ENCODE data around the gene MST1R.
A peak's percentile ranks its signal among the peaks of the same experiment; 100 is the strongest.

Gene MST1R

GRCh38 chr3:49876567-49876966, 27.1 kb downstream of the MST1R start:
- no peak for DNase-seq (ENCODE audit: low read depth)

- DNase-seq (ENCODE audit: low read depth), result no peak
These were observed 30.1 kb downstream of the MST1R start for GRCh38 chr3:49873623-49874022.

- DNase-seq (ENCODE audit: low read depth), result no peak
These were observed 30.8 kb downstream of the MST1R start for GRCh38 chr3:49872801-49873281.

GRCh38 chr3:49871531-49872153, 32.0 kb downstream of the MST1R start:
- DNase-seq (ENCODE audit: low read depth), result no peak

- peak; percentile 15 for DNase-seq (ENCODE audit: low read depth)
These were observed 34.0 kb downstream of the MST1R start, which contains the start of gene CAMKV for GRCh38 chr3:49869525-49870126. TSS of gene CAMKV (minus strand) at chr3:49869906. CDS start at chr3:49862388, 7,518 bp downstream.

- no peak for DNase-seq (ENCODE audit: low read depth)
These were observed 34.7 kb downstream of the MST1R start for GRCh38 chr3:49868862-49869466.

GRCh38 chr3:49867871-49868321, 35.8 kb downstream of the MST1R start:
- DNase-seq (ENCODE audit: low read depth), result no peak

GRCh38 chr3:49867400-49867799, 36.3 kb downstream of the MST1R start:
- DNase-seq (ENCODE audit: low read depth), result no peak

GRCh38 chr3:49865198-49865784, 38.4 kb downstream of the MST1R start:
- no peak for DNase-seq (ENCODE audit: low read depth)

- DNase-seq (ENCODE audit: low read depth), result no peak
These were observed 39.2 kb downstream of the MST1R start for GRCh38 chr3:49864505-49864904.

- no peak for DNase-seq (ENCODE audit: low read depth)
These were observed 43.9 kb downstream of the MST1R start for GRCh38 chr3:49859576-49860305.

GRCh38 chr3:49856181-49857005, 47.3 kb downstream of the MST1R start, which contains the start of gene TRAIP:
TSS of gene TRAIP (minus strand) at chr3:49856564. CDS start at chr3:49856453, 111 bp downstream.
- peak; percentile 90 for DNase-seq (ENCODE audit: low read depth)

- no peak for DNase-seq (ENCODE audit: low read depth)
These were observed 48.0 kb downstream of the MST1R start for GRCh38 chr3:49855662-49856061.

- no peak for DNase-seq (ENCODE audit: low read depth)
These were observed 58.0 kb downstream of the MST1R start for GRCh38 chr3:49845694-49846093.

- DNase-seq (ENCODE audit: low read depth), result no peak
These were observed 59.0 kb downstream of the MST1R start for GRCh38 chr3:49844464-49845183.

GRCh38 chr3:49842843-49843517, 60.7 kb downstream of the MST1R start:
- DNase-seq (ENCODE audit: low read depth), result no peak

- no peak for DNase-seq (ENCODE audit: low read depth)
These were observed 61.9 kb downstream of the MST1R start for GRCh38 chr3:49841806-49842205.

GRCh38 chr3:49841126-49841696, 62.5 kb downstream of the MST1R start:
- no peak for DNase-seq (ENCODE audit: low read depth)

- no peak for DNase-seq (ENCODE audit: low read depth)
These were observed 63.3 kb downstream of the MST1R start for GRCh38 chr3:49840388-49840787.
